ENCODE data around the gene UNC93B1.

The UNC93B1 gene

DNA sequence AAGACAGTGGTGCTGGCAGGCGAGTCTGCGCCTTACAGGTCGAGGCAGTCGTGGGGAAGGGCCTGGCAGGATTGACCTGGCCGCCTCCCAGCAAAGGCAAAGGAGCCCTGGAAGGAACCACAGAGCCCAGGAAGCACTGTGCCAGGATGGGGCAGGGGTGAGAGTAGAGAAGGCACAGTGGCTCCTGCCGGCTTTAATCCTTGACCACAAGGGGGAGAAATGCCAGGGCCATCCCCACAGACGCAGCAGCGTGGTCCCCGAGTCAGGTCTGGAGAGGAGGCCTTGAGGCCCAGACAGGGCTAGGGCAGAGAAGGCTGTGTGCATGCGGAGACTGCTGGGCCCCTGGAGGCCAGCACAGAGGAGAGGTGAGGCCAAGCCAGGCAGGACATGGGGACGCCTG lies 16.7 kb upstream of the UNC93B1 start:
- DNase-seq = no peak

DNA sequence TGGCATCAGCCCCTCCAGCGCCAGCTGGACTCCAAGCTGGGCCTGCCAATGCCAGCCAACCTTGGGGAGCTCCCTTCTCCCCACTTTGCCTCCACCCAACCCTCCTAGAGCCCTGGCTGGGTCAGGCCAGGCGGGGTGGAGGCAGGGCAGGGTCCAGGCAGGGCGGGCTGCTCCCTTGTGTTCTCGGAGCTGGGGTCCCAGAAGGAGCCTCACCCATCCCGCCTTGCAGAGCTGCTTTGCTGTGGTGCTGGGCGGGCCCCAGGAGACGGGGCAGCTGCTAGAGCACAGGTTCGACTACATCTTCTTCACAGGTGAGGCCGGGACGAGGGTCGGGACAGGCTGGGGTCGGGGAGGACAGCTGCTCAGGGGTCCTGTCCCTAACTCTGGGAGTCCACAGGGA lies 15.6 kb upstream of the UNC93B1 start:
- no peak for DNase-seq

GRCh38 chr11:68018730-68019190 lies 14.9 kb upstream of the UNC93B1 start:
- DNase-seq = no peak

DNA sequence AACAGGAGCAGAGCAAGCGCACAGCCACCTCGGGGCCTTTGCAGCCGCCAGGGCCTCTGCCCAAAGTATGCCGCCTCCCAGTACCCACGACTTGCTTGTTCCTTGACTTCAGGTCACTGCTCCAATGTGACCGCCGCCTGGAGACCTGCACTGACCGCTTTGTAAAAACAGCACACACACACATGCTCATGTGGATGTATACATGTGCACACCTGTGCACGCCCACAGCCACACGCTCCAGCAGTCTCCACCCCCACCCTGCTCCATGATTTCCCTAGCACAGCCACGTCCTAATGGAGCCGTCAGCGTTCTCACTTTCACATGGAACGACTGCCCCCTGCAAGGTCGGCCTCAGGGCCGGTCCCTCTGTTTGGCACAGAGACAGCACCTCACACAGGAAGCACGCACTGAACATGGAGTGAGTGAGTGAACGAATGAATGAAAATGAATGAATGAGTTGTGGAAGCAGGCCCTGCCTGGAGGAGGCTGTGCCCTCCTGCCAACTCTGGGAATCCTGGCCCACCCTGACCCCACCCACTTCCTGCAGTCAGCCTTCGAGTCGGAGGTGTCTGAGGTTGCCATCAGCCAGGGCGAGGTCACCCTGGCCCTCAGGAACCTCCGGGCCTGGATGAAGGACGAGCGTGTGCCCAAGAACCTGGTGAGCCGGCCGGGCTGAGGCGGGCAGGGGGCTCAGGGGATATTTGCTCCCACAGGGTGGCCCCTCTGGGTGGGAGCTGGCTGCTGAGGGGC lies 14.3 kb upstream of the UNC93B1 start:
- no peak for DNase-seq

DNA sequence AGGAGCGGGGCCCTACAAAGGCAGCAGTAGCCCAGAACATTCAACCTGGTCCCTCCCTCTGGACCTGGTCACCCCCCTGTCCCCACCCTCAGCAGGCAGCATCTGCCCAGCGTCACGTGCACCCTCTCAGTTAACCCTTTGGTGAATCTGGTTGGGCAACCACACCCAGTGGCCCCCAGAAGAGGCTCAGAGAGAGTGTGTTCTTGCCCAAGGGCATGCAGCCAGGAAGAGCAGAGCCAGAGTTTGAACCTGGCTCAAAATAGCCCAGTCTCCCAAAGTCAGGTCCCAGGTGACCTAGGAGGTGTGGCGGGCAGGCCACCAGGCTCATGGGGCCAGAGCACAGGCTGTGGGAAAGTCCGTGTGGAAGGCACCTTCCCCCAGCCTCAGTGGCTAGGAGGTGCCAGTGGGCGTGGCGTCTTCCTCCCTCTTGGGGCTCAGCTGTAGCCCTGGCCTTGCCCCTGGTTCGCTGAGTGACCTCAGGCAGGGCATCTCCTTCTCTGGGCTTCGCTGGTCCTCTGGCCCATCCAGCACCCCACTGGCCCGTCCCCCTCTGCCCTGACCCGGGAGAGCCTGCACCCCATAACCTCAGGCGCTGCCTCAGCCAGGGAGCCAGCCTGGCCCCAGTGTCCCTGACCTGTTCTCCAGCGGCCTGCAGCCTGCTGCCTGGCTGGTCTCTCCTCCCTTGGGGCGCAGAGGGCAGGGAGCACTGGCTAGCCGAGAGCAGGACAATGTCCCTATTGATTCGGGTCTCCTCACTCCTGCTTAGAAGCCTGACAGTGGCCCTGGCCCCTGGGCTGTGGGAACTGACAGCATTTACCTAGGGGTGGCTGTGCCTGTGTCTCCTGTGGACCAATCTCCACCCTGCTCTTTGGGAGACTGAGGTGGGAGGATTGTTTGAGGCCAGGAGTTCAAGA lies 13.3 kb upstream of the UNC93B1 start:
- DNase-seq = no peak

DNA sequence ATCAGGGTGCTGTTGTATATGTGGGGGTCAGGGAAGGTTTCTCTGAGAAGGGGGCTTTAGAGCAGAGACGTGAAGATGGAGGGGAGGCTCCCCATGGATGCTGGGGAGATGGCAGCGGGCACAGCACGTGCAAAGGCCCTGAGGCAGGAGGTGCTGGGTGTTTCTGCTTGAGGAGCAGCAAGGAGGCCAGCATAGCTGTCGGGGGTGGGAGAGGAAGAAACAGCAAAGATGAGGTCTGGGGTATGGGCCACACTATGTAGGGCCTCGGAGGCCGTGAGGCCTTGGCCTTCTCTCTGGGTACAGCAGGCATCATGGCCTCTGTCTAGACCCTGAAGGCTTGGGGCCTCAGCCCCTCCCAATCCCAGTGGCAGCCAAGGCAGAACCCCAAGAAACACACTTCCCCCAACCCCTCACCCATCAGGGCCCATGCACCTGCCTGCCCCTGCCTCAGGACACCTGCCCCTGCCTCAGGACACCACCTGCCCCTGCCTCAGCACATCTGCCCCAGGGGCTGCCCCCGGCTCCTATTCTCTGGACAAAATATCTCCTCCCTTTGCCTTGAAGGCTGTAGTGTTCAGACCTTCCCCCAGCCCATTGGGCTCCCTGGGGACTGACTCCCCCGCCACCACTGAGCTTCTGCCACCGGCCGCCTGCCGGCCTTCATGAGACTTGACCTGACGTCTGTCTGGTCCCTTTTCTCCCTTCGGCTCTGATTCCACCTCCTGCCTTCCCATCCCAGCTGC lies 12.4 kb upstream of the UNC93B1 start:
- no peak for DNase-seq

- DNase-seq = no peak
These were observed 11.6 kb upstream of the UNC93B1 start for GRCh38 chr11:68015467-68015866.

DNA sequence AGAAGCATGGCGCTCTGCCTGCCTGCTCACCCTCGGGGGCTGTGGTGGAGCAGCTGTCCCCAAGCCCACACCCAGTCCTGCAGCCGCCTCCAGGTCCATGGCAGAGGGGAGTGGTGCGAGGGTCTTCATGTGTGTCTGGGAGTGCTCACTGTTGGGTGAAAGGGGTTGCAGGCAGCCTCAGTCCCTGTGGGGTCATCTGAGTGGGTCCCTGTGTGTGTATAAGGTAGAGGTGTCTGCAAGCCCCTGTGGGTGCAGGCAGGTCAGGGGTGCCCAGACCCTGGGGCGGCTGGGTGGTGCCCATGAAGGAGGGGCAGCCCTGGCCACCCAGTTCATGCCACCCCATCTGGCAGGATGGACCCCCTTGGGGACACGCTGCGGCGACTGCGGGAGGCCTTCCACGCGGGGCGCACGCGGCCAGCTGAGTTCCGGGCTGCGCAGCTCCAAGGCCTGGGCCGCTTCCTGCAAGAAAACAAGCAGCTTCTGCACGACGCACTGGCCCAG lies 11.1 kb upstream of the UNC93B1 start:
- DNase-seq = no peak

DNA sequence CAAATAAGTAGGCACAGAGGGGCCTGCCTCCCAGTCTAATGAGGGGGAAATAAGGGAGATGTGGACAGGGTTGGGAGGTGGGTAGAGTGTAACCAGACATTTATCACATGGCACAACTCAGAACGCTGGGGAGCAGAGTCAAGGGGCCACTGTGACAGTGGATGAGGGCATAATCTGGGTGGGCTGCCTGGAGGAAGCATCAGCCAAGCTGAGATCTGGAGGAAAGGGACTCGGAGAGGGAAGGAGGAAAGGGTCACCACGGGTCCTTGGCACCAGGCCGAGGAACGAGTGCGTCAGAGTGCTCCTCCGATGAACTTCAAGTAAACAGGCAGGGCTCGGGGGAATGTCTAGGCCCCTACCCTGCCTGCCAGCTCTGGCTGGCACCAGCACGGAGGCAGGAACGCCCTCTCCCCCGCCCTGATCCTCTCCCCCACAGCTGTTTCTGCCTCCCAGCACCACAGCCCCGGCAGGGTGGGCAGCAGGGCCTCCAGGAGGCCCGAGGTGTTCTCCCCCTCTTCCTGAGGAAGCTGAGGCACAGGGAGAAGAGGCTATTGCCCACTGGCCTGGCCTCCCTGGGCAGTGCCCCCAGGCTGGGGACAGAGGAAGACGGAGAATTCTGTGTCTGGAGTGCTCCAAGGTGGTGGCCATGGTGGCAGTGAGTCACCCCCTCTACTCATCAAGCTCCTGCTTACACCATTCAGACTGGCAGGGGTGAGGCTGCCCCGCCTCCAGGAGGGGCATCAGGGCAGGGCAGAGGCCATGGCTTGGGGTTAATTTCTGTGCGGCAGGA lies 10.5 kb upstream of the UNC93B1 start:
- no peak for DNase-seq

GRCh38 chr11:68013611-68014156 lies 9.8 kb upstream of the UNC93B1 start:
- no peak for DNase-seq

DNA sequence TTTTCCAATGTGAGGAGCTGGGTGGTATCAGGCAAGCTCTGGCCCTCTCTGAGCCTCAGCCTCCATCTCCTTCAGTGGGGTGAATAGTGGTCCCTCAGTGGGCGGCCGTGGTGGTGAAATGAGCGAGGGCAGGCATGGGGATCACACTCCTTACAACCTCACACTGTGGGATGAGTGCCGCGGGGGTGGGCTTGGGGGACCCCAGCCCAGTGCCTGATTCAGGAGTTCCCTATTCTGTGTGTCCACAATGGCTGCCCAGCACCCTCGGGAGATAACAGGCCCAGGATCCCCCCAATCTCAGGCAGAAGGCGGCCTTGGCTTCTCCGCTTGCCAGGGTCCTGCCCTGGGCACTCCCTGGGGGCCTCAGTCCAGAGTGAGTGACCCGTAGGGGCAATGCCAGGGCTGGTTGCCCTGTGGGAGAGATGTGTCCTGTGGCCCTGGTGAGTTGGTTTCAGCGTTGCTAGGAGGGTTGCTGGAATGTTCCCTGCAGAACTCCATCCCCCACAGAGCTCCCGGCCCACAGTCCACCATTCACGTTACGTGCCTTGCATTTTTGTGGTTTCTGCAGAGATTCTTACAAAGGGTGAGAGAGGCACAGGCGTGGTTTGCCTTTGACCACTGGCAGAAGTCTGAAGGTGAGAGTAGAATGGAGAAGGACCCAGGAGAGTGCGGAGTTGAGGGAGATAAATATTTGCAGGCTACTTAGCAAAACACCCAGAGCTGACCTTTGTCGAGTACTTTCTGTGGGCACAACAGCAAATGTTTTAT lies 9.1 kb upstream of the UNC93B1 start:
- no peak for DNase-seq

DNA sequence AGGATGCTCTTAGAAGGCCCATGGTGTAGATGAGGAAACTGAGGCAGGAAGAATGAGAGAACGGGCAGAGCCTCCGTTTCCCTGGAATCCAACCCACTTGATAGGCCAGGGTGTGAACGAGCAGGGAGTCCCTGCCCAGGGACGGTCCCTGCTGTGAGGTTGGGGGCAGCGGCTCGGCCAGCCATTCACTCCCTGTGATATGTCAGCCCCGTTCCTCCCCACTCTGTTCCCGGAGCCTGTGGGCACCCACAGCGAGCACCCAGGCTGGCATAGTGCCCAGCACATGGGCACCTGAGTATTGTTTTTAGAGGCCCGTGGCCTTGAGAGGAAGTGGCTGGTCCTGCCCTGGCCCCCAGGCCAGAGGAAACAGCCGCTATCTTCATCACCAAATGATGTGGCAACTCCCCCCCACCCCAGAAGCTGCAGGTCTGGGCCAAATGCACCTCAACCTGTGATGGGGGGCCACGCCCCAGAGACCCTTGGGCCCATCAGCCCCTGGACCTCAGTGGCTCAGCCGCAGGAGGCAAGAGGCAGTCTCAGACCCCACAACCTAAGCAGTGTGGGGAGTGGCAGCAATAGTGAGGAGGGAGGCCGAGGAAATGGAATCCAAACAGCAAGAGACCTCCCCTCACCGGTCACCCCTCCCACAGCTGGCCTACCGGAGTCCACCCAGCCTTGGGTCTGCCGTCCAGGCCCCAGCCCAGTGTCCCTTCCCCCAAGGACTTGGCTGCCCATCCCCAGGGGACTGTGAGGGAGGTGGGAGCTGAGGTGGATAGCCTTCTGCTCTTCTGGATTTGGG lies 8.3 kb upstream of the UNC93B1 start:
- DNase-seq = no peak

DNA sequence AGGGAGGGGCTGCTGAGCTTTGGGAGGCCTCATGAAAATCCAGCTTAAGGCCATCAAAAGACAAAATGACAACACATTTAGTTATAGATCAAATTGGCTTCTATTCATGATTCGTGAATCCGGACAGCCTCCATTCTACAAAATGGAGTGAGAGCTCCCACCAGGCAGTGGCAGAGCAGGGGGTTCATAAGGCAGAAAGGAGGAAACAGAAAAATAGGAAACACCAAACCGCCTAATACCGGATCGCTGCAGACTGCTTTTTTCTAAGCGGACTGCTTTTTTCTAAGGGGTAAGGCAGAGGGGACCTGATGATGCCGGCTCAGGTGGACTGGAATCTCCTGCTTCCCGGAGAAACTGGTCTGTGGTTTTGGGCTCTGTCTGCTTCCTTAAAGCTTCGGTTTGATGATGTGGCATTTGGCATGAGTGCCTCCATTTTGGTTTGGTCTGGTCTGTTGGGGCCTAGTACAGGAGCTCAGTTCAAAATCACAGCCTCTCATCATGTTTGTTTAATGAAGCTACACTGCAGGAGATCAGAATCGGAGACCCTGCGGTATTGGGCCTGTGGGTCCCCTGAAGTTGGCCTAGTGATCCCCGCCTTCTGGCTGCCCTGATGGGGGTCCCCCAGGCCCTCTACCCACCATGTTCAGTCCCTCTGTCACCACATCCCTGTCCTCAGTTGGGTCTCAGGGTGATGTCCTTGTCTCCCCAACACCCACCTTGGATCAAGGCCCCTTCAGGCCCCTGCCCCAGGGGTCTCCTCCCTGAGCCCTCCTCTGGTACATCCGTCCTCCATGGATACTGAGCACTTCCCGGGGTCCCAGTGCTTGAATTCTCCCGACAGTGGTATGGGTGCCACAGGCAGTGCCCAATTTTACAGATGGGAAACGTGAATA lies 7.4 kb upstream of the UNC93B1 start:
- DNase-seq = no peak

DNA sequence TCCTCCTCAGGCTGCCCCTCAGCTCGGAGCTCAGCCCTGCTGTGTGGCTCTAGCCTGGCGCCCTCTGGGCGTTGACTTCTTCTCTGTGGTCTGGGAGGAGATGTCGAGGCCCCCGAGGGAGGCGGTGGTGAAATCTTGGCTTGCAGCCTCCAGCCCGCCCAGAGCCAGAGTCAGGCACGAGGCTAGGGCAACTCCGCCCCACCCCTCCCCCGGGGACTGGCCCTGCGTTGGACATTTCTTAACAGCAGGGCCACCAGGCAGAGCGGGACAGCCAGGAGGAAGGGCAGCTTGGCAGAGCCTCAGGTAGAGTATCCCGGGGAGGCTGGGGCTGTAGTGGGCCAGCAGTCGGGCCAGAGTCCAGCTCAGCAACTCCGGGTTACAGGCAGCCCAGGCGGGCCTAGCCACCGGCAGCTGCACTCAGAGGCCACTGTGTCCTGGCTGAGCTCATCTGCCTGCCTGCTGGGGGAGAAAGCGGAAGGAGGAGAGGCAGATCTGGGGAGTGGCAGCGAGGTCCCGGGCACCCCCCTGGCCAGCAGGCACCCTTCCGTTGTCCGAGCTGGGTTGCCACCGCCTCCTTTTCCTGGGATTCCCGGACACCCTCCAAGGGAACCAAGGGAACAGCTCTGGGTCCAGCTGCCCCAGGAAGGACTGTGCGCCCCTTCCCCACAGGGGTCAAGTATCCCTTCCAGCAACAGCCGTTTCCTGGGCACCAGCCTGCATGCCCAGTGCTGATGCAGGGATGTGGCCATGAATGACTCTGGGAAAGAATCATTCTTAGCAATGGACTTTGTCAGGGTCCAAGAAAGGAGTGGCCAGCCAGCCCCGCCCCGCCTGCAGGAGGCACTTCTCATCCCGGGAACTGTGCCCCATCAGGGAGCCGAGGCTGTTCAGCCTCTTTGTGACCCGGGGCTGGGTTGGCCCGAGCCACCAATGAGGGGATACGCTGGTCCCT lies 6.5 kb upstream of the UNC93B1 start, which contains the start of gene ALDH3B1:
ALDH3B1 (plus strand) TSS at position 238 of the 952 bp plus-strand sequence. CDS start 4,971 bp downstream, outside the sequence.
- no peak for DNase-seq

DNA sequence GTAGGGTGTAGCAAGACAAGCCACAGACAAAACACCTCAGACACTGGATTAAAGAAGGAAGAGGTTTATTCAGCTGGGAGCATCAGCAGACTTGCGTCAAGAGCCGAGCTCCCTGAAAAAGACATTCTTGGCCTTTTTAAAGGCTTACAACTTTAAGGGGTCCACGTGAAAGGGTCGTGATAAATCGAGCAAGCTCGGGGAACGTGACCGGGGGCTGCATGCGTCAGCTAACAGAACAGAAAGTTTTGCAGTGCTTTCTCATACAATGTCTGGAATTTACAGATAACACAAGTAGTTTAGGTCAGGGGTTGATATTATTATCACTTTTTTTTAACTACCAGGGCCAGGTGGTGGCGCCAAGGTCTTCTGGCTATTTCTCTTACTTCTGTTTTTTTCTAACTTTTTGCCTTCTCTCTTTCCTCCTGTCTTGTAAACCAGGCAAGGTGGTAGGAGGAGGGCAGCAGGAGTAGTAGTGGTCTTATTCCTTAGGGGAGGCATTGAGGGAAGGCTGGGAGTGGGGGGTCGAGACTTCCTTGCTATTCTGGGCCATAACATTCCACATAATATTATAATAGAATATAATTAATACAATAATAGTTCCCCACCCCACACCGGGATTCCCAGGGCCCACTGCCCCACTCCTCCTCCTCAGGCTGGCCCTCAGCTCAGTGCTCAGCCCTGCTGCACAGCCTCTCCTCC lies 5.6 kb upstream of the UNC93B1 start:
- no peak for DNase-seq

DNA sequence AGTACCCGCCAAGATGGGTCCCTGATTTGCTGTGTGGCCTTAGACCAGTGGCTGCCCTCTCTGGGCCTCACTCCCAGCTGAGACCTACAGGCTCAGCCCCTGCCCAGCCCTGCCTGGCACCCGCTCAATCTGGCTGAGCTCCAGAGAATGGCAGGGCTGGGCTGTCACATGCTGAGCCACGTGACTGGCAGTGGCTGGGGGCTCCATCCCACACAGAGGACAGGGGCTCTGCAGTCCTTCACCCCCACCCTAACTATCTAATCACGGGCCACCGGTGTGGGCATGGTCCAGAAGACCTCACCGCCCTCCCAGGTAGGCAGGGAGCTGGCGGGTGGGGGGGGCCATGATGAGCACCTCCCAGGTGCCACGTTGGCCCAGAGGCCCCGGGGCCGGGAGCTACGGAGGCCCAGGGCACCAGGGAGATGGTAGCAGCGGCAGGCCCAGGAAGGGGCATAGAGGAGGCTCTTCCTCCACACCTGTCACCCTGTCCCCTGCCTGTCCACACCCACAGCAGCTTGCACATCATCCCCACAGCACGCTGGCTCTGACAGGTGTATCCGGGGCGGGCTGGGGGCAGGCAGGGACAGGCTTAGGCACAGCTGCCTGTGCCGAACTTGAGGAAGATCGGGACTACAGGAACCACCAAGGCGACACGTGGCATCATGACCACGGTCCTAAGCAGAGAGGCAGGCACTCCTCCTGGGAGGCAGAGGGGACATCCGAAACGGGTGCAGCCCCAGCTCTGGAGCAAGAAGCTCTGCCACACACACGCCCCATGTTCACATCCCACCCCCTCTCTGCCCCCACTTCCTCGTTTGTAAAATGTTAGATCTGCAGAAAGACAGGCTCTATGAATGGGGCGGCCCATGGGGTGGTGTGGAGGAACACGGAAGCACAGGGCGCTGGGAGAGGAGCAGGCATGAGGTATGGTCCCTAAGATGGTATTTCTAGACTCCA lies 4.8 kb upstream of the UNC93B1 start:
- no peak for DNase-seq

All from stimulated activated CD4-positive, alpha-beta T cell treated with anti-CD3 and anti-CD28 coated beads, Interleukin-12 subunit alpha, Interleukin-12 subunit beta, amount 100 ng/mL, for 4 hours (primary cell).